Breast epithelium (tissue), 4 donors: ENCODE data around the gene CHIT1. TPM values are rescaled to one million over a fixed set of nuclear protein-coding genes. Genes with fewer than 3 reads are reported as not detected.

Experiments used
- DNase-seq, 2 donors: peaks; one replicate each; pipeline ENCODE4 v3.0.0-alpha.2; 2019; ENCODE audit warnings: low spot score in 2 of 2
- H3K27ac ChIP-seq, 2 donors: fragments of 200-600 bp; sonication (generic) in 1 of 2; one replicate each; pipeline ENCODE4 v1.5.1; 2016 to 2019; ENCODE audit warnings: mild to moderate bottlenecking in 1 of 2
- H3K27me3 ChIP-seq, 2 donors: fragments of 200-600 bp; sonication (generic) in 1 of 2; one replicate each; pipeline versions ENCODE4 v1.5.1 to v1.6.0; 2017 to 2019; ENCODE audit warnings: control low read depth in 1 of 2, mild to moderate bottlenecking in 1 of 2
- H3K36me3 ChIP-seq: fragments of 200-600 bp; one replicate; pipeline ENCODE4 v1.5.1; 2019
- H3K4me1 ChIP-seq, 2 donors: fragments of 200-600 bp; sonication (generic); one replicate each; pipeline ENCODE4 v1.5.1; 2016 to 2019; ENCODE audit warnings: control low read depth in 1 of 2
- H3K4me3 ChIP-seq, 3 donors: fragments of 200-600 bp; sonication (generic); 1 replicate in 2 of 3; 2 replicates in 1 of 3; pipeline ENCODE4 v1.5.1; 2016 to 2019; ENCODE audit warnings: mild to moderate bottlenecking in 3 of 3, moderate library complexity in 2 of 3
- H3K9me3 ChIP-seq, 2 donors: fragments of 200-600 bp; sonication (generic) in 1 of 2; one replicate each; pipeline ENCODE4 v1.5.1; 2016 to 2019; ENCODE audit warnings: control low read depth in 1 of 2
- POLR2A ChIP-seq: fragments of 450-650 bp; IDR thresholded peaks from one replicate; pipeline ENCODE4 v1.6.1; 2016; ENCODE audit warnings: antibody characterized with exemption, mild to moderate bottlenecking, moderate library complexity
- POLR2AphosphoS5 ChIP-seq, 3 donors: sonication (generic); formaldehyde crosslinking; IDR thresholded peaks; one replicate each; pipeline ENCODE4 v1.6.1; 2017; ENCODE audit warnings: antibody characterized with exemption in 3 of 3
- intact Hi-C: fragments of 100-400 bp; cut with DNase I; formaldehyde crosslinking; loops from one replicate; pipeline ENCODE4 v1.15.1; 2023; ENCODE audit warnings: low total_unique reads
- total RNA-seq, 3 donors: library from RNA; depleted of rRNA; stranded (reverse); fragments of >200 nt; gene quantifications; one replicate each; pipeline ENCODE4 v1.1.0, GENCODE V29; 2016
- TF ChIP-seq, protein P1 (sequence below), 3 donors: fragments of 450-650 bp; IDR thresholded peaks; one replicate each; pipeline ENCODE4 v1.5.1; 2016 to 2017; ENCODE audit warnings: antibody characterized with exemption in 3 of 3, mild to moderate bottlenecking in 3 of 3, moderate library complexity in 3 of 3

CHIT1 gene
- 10 to 100 TPM in 1 of 3 donors, 1 to 10 TPM in 1, not detected in 1; 5.1 to 15.2 TPM for total RNA-seq

DNA sequence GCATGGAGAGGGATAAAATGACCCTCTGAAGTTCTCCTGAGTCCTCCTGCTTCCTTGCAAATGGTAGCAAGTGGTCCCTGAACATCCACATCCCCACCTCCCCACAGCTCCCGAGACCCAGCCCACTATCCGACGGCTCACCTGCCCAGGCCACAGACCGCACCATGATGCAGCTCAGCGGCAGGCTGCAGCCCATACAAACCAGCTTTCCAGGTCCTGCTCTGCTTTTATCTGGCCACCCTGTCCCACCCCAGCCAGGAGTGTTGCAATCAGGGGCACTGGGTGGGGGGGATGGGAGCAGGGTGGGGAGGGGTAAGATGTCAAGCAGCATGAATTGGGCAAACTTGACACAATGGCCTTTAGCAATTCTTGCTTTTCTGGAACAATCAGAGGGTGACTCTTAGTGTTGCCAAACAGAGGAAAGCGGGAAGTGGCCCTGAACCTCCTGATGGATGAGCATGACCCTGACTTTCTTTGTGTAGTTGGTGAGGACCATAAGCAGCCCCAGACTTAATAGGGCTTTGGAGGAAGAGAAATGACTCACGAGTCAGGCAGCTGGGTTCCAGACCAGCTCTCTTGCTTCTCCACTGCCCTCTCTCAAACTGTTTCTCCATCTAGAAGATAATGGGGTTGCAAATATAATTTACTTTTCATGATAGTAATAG is at the start of gene CHIT1:
TSS of gene CHIT1 (minus strand) at position 203 of the 665 bp plus-strand sequence. CDS start at position 166, 37 bp downstream.
- H3K27me3 ChIP-seq = no peaks in the 10 kb centered on the region
- H3K36me3 ChIP-seq = no peaks in the 10 kb centered on the region
- H3K27ac ChIP-seq = no peak within 1 kb of the TSS
- no peak for DNase-seq
- TF ChIP-seq POLR2AphosphoS5 (IDR thresholded peaks at IDR 0.05) (no peak), POLR2A (no peak)
- TF ChIP-seq, protein P1, sequence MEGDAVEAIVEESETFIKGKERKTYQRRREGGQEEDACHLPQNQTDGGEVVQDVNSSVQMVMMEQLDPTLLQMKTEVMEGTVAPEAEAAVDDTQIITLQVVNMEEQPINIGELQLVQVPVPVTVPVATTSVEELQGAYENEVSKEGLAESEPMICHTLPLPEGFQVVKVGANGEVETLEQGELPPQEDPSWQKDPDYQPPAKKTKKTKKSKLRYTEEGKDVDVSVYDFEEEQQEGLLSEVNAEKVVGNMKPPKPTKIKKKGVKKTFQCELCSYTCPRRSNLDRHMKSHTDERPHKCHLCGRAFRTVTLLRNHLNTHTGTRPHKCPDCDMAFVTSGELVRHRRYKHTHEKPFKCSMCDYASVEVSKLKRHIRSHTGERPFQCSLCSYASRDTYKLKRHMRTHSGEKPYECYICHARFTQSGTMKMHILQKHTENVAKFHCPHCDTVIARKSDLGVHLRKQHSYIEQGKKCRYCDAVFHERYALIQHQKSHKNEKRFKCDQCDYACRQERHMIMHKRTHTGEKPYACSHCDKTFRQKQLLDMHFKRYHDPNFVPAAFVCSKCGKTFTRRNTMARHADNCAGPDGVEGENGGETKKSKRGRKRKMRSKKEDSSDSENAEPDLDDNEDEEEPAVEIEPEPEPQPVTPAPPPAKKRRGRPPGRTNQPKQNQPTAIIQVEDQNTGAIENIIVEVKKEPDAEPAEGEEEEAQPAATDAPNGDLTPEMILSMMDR (IDR thresholded peaks at IDR 0.05) = no peak
- no peaks in the 10 kb centered on the region for H3K9me3 ChIP-seq
- H3K4me3 ChIP-seq = no peak within 1 kb of the TSS
- no peaks in the 10 kb centered on the region for H3K4me1 ChIP-seq
- intact Hi-C loops = no loop called here

DNA sequence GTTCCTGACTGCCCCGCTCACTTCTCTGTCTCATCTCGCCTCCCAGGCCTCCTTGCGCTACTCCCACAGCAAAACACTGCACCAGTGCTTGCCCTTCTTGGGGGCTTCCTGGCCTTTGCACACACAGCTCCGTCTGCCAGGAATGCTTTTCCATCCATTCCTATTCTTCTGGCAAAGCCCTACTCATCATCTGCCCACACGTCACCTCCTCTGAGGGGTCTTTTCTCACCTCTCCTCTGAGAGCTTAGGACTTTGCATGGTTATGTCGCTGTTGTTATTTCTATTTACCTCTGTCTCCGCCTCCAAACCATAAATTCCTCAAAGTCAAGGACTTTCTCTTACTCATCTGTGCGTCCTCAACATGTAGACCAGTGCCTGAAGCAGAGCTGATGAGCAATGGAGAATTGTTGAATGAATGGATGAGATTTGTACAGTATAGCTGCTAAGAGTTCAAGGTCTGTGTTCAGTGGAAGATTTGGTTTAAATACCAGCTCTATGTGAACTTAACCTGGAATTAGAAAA is 49.5 kb upstream of the CHIT1 start:
- Histone ChIP-seq H3K4me3 (peak overlapping the region in 2 of 3 donors; percentile 25 to 55), H3K27ac (peak overlapping the region; percentile 73 to 87), H3K27me3 (no peaks in the 10 kb centered on the region), H3K9me3 (no peaks in the 10 kb centered on the region), H3K4me1 (peaks cover 7 to 12% of the 10 kb centered on the region in 2 donors), H3K36me3 (no peaks in the 10 kb centered on the region)
- TF ChIP-seq POLR2A (no peak), POLR2AphosphoS5 (IDR thresholded peaks at IDR 0.05) (no peak)
- TF ChIP-seq, protein P1 (IDR thresholded peaks at IDR 0.05) = no peak
- no peak for DNase-seq
- intact Hi-C loops = loop anchor here (10.0 kb wide), 2 partner anchors 206 to 244 kb away; no protein-coding TSS in a partner anchor

DNA sequence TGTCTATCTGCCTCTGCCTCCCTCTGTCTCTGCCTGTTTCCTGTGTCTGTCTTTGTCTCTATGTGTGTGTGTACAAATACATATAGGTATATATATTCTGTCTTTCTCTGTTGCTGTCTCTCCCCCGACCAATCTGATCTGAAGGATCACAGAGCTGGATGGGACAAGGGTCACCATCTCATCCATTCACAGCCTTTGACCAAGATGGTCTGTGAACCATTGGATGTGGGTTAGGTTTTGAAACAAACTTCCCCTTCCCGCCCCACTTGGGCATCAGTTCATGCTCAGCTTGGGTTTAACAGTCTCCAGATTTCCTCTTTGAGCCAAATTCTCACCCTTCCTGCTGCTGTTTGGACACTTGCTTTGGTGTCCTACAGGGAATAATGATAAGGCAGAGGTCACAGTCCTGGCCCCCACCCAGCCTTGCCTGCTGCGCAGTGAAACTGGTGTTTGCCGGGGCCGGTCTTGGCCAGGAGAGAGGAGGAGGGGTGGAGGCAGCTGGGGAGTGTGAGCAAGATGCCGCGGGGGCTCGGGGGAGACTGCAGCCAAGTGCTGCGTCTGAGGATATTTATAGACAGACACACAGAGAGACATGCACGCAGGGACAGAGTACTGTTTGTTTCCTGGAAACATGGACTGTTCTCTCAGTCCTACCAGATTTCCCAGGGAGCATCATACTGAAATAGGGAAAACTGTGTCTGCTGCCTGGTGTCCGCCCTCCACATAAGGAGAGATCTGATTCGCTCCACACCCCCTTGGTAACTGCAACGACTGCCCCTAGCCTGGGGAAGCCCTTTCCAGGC is 48.8 kb upstream of the CHIT1 start:
- no peaks in the 10 kb centered on the region for H3K27me3 ChIP-seq
- TF ChIP-seq POLR2A (peak; percentile 18), POLR2AphosphoS5 (IDR thresholded peaks at IDR 0.05) (peak in 2 of 3 donors; percentile 87 to 90)
- TF ChIP-seq, protein P1 (IDR thresholded peaks at IDR 0.05) = no peak
- H3K27ac ChIP-seq = peak overlapping the region; percentile 73 to 87
- peak; percentile 89 to 91 for DNase-seq
- peak overlapping the region in 2 of 3 donors; percentile 25 to 55 for H3K4me3 ChIP-seq
- intact Hi-C loops = loop anchor here (10.0 kb wide), 2 partner anchors 207 to 243 kb away; no protein-coding TSS in a partner anchor
- no peaks in the 10 kb centered on the region for H3K36me3 ChIP-seq
- peaks cover 7 to 16% of the 10 kb centered on the region in 2 donors for H3K4me1 ChIP-seq
- no peaks in the 10 kb centered on the region for H3K9me3 ChIP-seq

DNA sequence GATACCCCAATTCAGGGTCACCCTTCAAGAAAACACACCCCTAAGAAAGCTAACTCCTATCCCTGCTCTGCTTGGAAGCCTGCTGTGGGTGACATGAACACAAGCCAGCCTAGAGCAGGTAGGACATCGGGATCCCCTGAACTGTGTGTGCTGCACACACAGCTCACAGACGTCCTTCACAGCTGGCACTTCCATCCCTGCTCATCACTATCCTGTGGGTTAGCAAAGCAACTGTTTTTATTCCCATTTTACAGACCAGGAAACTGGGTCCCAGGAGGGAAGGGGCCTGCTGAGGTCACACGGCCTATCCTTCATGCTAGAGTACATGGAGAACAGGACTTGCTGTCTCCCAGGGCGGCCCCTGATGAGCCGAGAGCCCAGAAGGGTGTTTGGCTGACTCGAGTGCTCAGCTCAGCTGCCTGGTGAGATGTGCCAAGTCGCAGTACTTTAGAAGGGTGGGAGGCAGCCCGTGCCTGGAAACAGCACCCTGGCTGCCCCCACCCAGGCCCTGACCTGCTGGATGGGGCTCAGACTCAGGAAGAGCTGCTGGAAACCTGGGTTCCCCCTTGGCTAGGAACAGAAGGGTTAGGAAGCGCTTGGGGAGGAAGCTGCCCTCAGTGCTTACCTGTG is 47.6 kb upstream of the CHIT1 start:
- Histone ChIP-seq H3K36me3 (no peaks in the 10 kb centered on the region), H3K4me1 (peaks cover 7 to 22% of the 10 kb centered on the region in 2 donors), H3K9me3 (no peaks in the 10 kb centered on the region), H3K27me3 (no peaks in the 10 kb centered on the region), H3K27ac (peak overlapping the region; percentile 73 to 87), H3K4me3 (no peak overlapping the region)
- DNase-seq = peak; percentile 14 to 36
- intact Hi-C loops = loop anchor here (10.0 kb wide), 2 partner anchors 208 to 242 kb away; no protein-coding TSS in a partner anchor
- no peak for TF ChIP-seq POLR2A
- TF ChIP-seq, protein P1 (IDR thresholded peaks at IDR 0.05) = no peak
- no peak for TF ChIP-seq POLR2AphosphoS5 (IDR thresholded peaks at IDR 0.05)
